Stimulated activated CD4-positive, alpha-beta T cell treated with anti-CD3 and anti-CD28 coated beads, Interleukin-1b, Interleukin-23, amount 100 ng/mL, for 1 hour (primary cell): ENCODE measurements around the gene TXNRD2.

Experiments
- DNase-seq, 2 donors: peaks; one replicate each; pipeline ENCODE4 v3.0.0-alpha.2; 2020; ENCODE audit warnings: low read depth in 2 of 2

The TXNRD2 gene

GRCh38 chr22:19941365-19942082 lies at the start of gene TXNRD2, which contains the start of gene COMT:
Gene TXNRD2 (minus strand): TSS chr22:19941818. CDS start chr22:19941803, 15 bp downstream.
Gene COMT (plus strand): TSS chr22:19941772. CDS start chr22:19962527, 20,755 bp downstream.
- DNase-seq: peak; percentile 34 to 43

GRCh38 chr22:19991395-19991644 lies 49.7 kb upstream of the TXNRD2 start:
- DNase-seq: no peak

- no peak for DNase-seq
Observed at GRCh38 chr22:19990609-19991394, 49.2 kb upstream of the TXNRD2 start.

GRCh38 chr22:19990188-19990587 lies 48.6 kb upstream of the TXNRD2 start:
- DNase-seq: no peak

- DNase-seq: no peak
Observed at GRCh38 chr22:19989725-19990067, 48.1 kb upstream of the TXNRD2 start.

GRCh38 chr22:19988965-19989724 lies 47.5 kb upstream of the TXNRD2 start:
- DNase-seq: no peak

GRCh38 chr22:19988331-19988808 lies 46.8 kb upstream of the TXNRD2 start:
- no peak for DNase-seq

- DNase-seq: no peak
Observed at GRCh38 chr22:19987394-19988306, 46.0 kb upstream of the TXNRD2 start.

GRCh38 chr22:19986410-19987341 lies 45.1 kb upstream of the TXNRD2 start:
- peak; percentile 18 to 21 for DNase-seq

- no peak for DNase-seq
Observed at GRCh38 chr22:19986011-19986409, 44.4 kb upstream of the TXNRD2 start.

GRCh38 chr22:19984851-19985811 lies 43.5 kb upstream of the TXNRD2 start:
- DNase-seq: no peak

GRCh38 chr22:19984201-19984753 lies 42.7 kb upstream of the TXNRD2 start:
- no peak for DNase-seq

- no peak for DNase-seq
Observed at GRCh38 chr22:19983741-19984140, 42.1 kb upstream of the TXNRD2 start.

- DNase-seq: no peak
Observed at GRCh38 chr22:19982991-19983578, 41.5 kb upstream of the TXNRD2 start.

GRCh38 chr22:19981961-19982920 lies 40.6 kb upstream of the TXNRD2 start:
- DNase-seq: no peak

GRCh38 chr22:19981171-19981960 lies 39.7 kb upstream of the TXNRD2 start:
- no peak for DNase-seq
